Measurements from ENCODE around the gene CKAP5. TPM values are rescaled to one million over a fixed set of nuclear protein-coding genes. Genes with fewer than 3 reads are reported as not detected.

The CKAP5 gene
- total RNA-seq, 1 experiment from 2014 or later: 190 TPM

GRCh38 chr11:46728659-46729040 is 117.4 kb downstream of the CKAP5 start:
- H2AK5ac ChIP-seq (ENCODE audit: insufficient read length, low read length): no peak overlapping the region
- no peak overlapping the region for H4K8ac ChIP-seq (replicated peaks; ENCODE audit: insufficient read length, low read depth, low read length)
- no peaks in the 10 kb centered on the region for H3K9me3 Mint-ChIP-seq
- no peaks in the 10 kb centered on the region for H3K79me2 ChIP-seq (ENCODE audit: insufficient read depth, low read length)
- H3K27me3 ChIP-seq (ENCODE audit: insufficient read depth, low read length): no peaks in the 10 kb centered on the region
- H3K4me3 Mint-ChIP-seq: no peak overlapping the region
- H2BK120ac ChIP-seq (ENCODE audit: low read depth, low read length, poor library complexity, severe bottlenecking): no peak overlapping the region
- no peak overlapping the region for H3K4me2 ChIP-seq (ENCODE audit: insufficient read depth, insufficient read length, low read length)
- H3K4me1 ChIP-seq (ENCODE audit: insufficient read depth, low read length): 0 out of 2 replicates have a peak, but pooled peaks cover 3% of the 10 kb centered on the region
- H3K56ac ChIP-seq (ENCODE audit: insufficient read length, low read depth, low read length): no peak overlapping the region
- no peak overlapping the region for H2BK15ac ChIP-seq (ENCODE audit: low read depth, low read length)
- H3K9ac ChIP-seq (ENCODE audit: extremely low read depth, insufficient read length, low read length): no peak overlapping the region
- H2BK12ac ChIP-seq (ENCODE audit: insufficient read length, low read depth, low read length): no peak overlapping the region
- H4K20me1 ChIP-seq (ENCODE audit: control insufficient read depth, insufficient read depth, insufficient read length): no peaks in the 10 kb centered on the region
- H3K36me3 Mint-ChIP-seq (ENCODE audit: insufficient read depth in 1 of 3, low read depth in 3 of 3): no peaks in the 10 kb centered on the region
- no peak overlapping the region for H2AFZ ChIP-seq (ENCODE audit: low read length)
- no peaks in the 10 kb centered on the region for H3K79me1 ChIP-seq (ENCODE audit: insufficient read depth, low read depth, low read length, poor library complexity, severe bottlenecking)
- no peak overlapping the region for H2BK20ac ChIP-seq (ENCODE audit: low read depth, low read length, poor library complexity, severe bottlenecking)
- H3K18ac ChIP-seq (ENCODE audit: insufficient read length, low read depth, low read length): no peak overlapping the region
- H3K14ac ChIP-seq (ENCODE audit: insufficient read depth, low read length): no peak overlapping the region
- H3K27ac Mint-ChIP-seq: no peak overlapping the region
- no peak for DNase-seq
- TF ChIP-seq, protein P1, sequence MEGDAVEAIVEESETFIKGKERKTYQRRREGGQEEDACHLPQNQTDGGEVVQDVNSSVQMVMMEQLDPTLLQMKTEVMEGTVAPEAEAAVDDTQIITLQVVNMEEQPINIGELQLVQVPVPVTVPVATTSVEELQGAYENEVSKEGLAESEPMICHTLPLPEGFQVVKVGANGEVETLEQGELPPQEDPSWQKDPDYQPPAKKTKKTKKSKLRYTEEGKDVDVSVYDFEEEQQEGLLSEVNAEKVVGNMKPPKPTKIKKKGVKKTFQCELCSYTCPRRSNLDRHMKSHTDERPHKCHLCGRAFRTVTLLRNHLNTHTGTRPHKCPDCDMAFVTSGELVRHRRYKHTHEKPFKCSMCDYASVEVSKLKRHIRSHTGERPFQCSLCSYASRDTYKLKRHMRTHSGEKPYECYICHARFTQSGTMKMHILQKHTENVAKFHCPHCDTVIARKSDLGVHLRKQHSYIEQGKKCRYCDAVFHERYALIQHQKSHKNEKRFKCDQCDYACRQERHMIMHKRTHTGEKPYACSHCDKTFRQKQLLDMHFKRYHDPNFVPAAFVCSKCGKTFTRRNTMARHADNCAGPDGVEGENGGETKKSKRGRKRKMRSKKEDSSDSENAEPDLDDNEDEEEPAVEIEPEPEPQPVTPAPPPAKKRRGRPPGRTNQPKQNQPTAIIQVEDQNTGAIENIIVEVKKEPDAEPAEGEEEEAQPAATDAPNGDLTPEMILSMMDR (conservative IDR thresholded peaks at IDR 0.05): no peak
- peaks cover 9 to 15% of the 10 kb centered on the region in 2 experiments for H3K4me1 Mint-ChIP-seq
- no peaks in the 10 kb centered on the region; the same call in none of the 2 replicates for H3K27me3 Mint-ChIP-seq (ENCODE audit: low read depth)
- H3K23ac ChIP-seq (ENCODE audit: insufficient read length, low read depth, low read length): no peak overlapping the region
- no peaks in the 10 kb centered on the region for H3K23me2 ChIP-seq (ENCODE audit: insufficient read length, low read depth, low read length, poor library complexity, severe bottlenecking)
- no peak overlapping the region for H2BK5ac ChIP-seq (ENCODE audit: insufficient read length, low read length)
- no peak overlapping the region for H4K5ac ChIP-seq (ENCODE audit: insufficient read length, low read depth, low read length)
- no peak overlapping the region for H3T11ph ChIP-seq (ENCODE audit: low read length)
- H3K4ac ChIP-seq (ENCODE audit: low read depth, low read length): no peak overlapping the region
- H4K91ac ChIP-seq (ENCODE audit: insufficient read length, low read depth, low read length): no peak overlapping the region
- H3K27ac ChIP-seq (ENCODE audit: insufficient read length, low read depth, low read length): no peak overlapping the region
- no peaks in the 10 kb centered on the region for H3K9me3 ChIP-seq (ENCODE audit: control insufficient read depth, low read depth, low read length)
- no CpG with 5 or more reads among the region's 9 CpGs for WGBS (ENCODE audit: extremely low coverage, insufficient read length, low lambda C conversion rate)
